ENCODE results near the gene ANGPT4.
"Not testable (repeated sequence)": the region's sequence is repeated elsewhere in the genome, so short reads cannot be mapped to it uniquely, and the experiment has no call there.

The ANGPT4 gene

DNA sequence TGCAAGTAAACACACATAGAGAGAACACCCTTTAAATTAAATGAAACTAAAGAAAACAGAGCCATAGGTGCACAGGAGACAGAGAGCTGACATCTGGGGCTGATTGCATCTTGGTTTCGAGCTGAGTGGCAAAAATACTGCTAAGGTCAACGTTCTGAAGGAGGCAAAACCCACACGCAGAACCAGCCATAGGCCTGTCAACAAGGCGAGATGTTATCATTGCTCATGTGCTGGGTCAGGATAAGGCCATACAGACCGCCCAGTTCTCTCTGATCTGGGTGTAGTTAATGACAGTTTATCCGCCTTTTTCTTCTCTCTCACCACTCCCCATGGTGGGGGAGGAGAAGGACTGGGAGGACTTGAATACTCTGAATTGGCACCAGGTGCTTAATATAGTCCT, 87.1 kb downstream of the ANGPT4 start:
- no peak for DNase-seq (ENCODE audit: low read depth in 1 of 2, low spot score in 1 of 2)

DNA sequence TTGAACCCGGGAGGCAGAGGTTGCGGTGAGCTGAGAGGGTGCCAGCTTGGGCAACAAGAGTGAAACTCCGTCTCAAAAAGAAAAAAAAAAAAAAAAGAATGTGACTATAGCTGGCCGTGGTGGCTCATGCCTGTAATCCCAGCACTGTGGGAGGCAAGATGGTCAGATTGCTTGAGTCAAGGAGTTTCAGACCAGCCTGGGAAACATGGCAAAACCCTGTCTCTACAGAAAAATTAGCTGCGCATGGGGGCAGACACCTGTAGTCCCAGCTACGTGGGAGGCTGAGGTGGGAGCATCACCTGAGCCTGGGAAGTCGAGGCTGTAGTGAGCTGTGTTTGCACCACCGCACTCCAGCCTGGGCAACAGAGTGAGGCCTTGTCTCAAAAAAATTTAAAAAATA, 88.2 kb downstream of the ANGPT4 start:
- not testable (repeated sequence) for DNase-seq (ENCODE audit: low read depth in 1 of 2, low spot score in 1 of 2)

DNA sequence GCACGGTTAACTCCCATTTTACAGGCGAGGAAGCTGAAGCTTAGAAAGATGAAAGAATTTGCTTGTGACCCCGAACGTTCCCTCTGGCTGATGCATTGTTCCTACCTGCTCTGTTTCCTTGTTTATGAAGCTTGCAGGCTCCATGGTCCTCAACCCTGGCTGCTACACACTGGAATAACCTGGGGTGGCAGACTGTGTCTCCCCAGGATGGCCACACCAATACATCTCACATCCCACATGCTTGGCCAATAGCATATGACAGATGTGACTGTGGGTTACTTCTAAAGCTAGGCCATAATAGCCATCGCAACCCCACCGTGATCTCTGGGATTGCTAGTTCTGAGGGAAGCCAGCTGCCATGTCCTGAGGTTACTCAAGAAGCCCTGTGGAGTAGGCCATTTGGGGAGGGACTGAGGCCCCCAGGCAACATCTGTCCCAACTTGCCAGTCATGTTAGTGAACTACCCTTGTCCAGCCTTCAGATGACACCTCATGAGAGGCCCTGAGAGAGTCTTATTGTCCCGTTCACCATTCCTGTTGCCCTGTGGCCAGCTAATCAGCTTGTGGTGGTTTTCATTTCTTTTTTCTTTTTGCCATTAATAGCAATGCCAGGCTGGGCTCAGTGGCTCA, 89.3 kb downstream of the ANGPT4 start:
- no peak for DNase-seq (ENCODE audit: low read depth in 1 of 2, low spot score in 1 of 2)

DNA sequence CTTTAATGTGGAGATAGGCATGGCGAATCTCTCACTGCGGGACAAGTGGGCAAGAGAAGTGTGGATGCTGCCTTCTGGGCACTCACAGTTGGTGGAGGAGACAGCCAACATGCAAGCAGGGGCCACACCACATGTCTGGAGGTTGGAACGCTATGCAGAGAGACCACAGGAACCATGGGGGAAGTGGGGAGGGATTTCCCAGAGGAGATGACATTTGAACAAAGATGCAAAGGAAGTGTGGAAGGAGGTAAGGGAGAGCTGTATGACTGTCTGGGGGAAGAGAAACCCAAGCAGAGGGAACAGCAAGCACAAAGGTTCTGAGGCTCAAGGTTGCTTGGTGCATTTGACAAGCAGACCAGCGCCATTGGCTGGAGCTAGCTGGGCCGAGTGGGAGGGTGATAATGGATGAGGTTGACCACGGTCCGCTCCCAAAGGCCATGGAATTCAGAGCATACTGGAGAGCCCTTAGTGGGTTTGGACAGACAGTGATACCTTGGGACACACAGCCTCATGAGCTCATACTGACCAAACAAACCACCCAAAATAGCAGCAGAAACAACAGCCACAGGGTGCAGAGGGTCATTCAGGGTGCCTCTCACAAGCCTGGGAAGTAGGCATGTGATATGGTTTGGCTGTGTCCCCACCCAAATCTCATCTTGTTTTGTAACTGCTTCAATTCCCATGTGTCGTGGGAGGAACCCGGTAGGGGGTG, 90.3 kb downstream of the ANGPT4 start:
- DNase-seq (ENCODE audit: low read depth in 1 of 2, low spot score in 1 of 2) = no peak

DNA sequence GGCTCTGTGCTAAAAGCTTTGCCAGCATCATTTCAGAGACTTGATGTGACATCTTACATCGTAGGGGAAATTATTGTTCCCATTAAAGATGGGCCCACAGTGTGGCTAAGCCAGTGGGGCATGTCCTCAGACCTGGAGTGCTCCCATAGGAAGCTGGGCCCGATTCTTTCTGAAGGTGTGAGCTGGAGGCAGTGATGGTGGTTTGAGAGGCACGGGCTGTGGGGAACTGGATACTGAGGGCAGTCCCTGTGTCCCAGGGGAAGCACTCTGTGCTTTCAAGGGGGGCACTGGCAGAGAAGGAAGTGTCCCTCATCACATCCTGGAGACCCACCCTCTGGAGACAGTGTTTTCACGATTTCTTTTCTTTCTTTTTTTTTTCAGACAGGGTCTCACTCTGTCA, 91.2 kb downstream of the ANGPT4 start:
- no peak for DNase-seq (ENCODE audit: low read depth in 1 of 2, low spot score in 1 of 2)

DNA sequence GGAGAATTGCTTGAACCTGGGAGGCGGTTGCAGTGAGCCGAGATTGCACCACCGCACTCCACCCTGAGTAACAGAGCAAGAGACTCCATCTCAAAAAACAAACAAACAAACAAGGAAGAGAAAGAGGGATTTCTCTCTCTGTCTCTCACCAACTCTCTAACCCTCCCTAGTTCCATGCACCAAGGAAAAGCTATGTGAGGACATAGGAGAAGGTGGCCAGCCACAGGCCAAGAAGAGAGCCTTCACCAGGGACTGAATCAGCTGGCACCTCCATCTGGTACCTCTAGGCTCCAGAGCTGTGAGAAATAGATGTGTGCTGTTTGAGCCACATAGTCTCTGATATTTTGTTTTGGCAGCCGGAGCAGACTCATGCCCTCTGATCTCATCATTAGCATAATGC, 91.6 kb downstream of the ANGPT4 start:
- no peak for DNase-seq (ENCODE audit: low read depth in 1 of 2, low spot score in 1 of 2)

DNA sequence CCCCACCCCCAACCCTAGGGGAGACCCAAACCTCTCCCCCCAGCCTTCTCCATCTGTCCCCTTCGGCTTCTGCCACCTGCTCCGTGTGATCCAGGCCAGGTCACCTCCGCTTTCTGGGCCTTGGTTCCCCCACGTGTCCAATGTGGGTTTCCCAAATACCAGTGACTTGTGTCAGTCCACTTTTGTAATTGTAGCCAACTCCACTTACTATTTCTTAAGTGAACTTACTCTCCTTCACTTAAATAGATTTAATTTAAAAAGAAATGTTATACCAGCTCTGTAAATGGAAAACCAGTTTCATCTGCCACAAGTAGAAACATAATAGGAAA, 92.6 kb downstream of the ANGPT4 start:
- no peak for DNase-seq (ENCODE audit: low read depth in 1 of 2, low spot score in 1 of 2)

DNA sequence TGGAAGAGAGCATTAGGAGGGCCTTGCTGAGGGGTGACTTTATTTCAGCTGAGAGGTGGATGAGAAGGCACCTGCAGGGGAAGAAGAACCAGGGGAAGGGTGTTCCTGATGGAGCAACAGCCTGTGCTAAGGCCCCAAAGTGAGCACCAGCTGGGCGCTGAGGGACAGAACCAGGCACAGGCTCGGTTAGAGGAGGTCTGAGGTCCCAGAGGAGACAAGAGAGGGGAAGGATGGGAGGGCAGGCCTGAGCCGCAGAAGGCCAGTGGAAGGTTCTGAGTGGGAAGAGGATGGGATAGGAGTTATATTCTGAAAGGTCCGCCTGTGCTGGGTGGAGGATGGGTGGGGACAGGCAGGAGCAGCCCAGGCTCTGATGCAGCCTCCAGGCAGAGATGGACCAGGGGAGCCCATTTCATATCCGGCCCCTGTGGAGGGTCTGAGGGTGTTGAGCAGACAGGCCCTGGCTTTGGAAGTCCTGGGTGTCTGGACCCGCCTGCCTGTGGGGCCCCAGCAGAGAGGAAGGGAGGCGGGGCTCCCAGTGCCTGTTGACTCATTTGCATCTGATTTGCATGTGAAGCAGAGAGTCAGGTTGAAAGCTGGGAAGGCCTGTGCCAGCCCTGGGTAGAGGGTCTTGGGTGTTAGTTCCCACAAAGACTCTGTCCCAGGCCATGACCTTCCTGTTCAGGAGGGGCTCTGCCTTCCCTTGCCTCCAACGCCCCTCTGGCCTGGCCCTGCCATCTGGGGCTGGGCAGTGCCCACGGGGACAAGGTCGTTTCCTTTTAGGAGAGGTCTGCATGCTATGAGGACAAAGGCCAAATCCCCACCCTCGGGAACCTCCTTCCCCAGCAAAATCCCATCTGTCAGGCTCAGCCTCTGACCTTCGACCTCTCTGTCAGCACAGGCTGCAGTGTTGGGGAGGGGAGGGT, 93.2 kb downstream of the ANGPT4 start:
- DNase-seq (ENCODE audit: low read depth in 1 of 2, low spot score in 1 of 2) = no peak

DNA sequence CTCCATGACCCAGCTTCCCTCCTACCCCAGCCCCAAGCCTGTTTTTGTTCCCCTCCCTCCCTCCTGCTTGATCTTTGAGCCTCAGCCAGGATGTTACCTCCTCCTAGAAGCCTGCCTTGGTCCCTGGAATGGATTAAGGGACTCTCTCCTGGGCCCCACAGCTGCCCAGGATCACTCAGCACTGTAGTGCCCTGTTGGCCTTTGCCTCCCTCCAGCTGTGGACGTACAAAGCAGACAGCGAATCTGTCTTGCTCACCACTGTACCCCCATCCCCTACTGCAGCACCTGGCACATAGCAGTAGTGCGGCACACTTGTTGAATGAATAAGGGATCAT, 94.4 kb downstream of the ANGPT4 start:
- DNase-seq (ENCODE audit: low read depth in 1 of 2, low spot score in 1 of 2) = no peak

DNA sequence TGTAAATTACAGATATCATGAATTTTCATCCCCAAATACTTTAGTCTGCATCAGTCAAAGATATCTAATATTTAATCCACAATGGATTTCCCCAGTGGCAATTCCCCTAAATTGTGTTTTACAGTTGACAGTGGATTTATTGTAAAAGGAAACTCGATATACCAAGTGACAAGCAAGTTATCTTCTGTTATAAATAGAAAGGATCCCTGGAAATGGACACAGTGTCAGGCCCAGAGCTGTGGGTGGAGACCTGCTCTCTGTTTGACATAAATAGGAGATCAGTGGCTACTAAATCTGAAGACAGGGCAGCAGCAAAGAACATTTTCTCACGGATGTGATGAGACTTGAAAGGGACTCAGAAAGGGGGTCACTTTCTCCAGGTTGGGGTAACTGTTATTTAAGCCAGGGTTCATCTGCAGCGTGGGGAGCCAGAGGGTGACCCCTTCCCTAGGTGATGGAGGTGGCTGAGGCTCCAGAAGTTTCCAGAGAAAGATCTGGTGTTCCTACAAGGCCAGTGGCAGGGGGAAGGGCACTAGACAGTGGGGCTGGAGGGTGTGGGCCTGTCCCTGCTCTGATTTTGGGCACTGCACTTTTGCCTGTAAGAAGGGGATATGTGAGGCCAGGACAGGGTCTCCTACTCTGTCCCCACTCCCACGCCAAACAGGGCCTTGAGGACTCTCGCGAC, 94.9 kb downstream of the ANGPT4 start:
- no peak for DNase-seq (ENCODE audit: low read depth in 1 of 2, low spot score in 1 of 2)

DNA sequence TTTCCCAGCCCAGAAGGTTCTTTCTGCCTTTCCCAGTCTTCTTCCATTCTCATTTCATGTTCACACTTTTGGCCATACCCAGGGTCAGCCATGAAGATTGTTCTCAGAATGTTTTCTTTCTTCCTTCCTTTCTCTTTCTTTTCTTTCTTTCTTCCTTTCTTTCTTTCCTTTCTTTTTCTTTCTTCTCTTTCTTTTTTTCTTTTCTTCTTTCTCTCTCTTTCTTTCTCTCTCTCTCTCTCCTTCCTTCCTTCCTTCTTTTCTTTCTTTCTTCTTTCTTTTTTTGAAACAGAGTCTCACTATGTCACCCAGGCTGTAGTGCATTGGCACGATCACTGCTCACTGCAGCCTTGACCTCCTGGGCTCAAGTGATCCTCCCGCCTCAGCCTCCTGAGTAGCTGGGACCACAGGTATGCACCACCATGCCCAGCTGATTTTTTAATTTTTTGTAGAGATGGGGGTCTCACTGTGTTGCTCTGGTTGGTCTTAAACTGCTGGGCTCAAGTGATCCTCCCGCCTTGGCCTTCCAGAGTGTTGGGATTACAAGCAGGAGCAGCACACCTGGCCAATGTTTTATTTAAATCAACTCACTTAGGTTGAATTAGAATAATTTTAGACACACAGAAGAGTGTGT, 95.7 kb downstream of the ANGPT4 start:
- no peak for DNase-seq (ENCODE audit: low read depth in 1 of 2, low spot score in 1 of 2)
